Measurements from ENCODE around the gene LCE1C. TPM values are rescaled to one million over a fixed set of nuclear protein-coding genes. Genes with fewer than 3 reads are reported as not detected.

The LCE1C gene
- total RNA-seq, 2 experiments from 2014 or later = not detected

DNA sequence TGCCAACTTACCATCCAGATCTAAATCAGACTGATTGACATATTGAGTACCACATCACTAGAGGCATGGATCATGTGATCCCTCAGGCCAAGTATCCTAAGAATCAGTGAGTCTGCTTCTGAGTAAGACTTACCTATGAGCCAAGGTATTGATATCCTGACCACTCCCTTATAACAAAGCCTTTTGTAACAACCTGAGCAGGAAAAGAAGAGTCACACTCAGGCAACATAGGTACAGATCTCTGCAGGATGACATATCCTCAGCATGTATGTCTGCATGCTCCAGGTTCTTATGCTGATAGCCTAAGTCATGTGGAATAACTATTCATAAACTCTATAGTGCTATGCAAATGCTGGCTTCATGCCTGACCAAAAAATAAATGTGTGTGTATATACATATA is 18.5 kb upstream of the LCE1C start:
- no peak for DNase-seq
- no peaks in the 10 kb centered on the region for H3K36me3 Mint-ChIP-seq (ENCODE audit: low read depth)
- H3K9me3 Mint-ChIP-seq = no peaks in the 10 kb centered on the region
- H3K4me1 Mint-ChIP-seq (ENCODE audit: low read depth) = no peaks in the 10 kb centered on the region
- ChIA-PET CTCF (interaction anchor here (1.3 kb wide), 1 partner anchor 399 kb away, joined by 3 read pairs; no protein-coding TSS in a partner anchor), POLR2A (no interaction called here)
- peaks cover 21% of the 10 kb centered on the region for H3K27me3 Mint-ChIP-seq
- no peak overlapping the region for H3K27ac Mint-ChIP-seq
- intact Hi-C loops (cut with micrococcal nuclease) = no loop called here
- no peak overlapping the region for H3K4me3 Mint-ChIP-seq
- ATAC-seq = no peak
- TF ChIP-seq, protein P1, sequence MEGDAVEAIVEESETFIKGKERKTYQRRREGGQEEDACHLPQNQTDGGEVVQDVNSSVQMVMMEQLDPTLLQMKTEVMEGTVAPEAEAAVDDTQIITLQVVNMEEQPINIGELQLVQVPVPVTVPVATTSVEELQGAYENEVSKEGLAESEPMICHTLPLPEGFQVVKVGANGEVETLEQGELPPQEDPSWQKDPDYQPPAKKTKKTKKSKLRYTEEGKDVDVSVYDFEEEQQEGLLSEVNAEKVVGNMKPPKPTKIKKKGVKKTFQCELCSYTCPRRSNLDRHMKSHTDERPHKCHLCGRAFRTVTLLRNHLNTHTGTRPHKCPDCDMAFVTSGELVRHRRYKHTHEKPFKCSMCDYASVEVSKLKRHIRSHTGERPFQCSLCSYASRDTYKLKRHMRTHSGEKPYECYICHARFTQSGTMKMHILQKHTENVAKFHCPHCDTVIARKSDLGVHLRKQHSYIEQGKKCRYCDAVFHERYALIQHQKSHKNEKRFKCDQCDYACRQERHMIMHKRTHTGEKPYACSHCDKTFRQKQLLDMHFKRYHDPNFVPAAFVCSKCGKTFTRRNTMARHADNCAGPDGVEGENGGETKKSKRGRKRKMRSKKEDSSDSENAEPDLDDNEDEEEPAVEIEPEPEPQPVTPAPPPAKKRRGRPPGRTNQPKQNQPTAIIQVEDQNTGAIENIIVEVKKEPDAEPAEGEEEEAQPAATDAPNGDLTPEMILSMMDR (IDR thresholded peaks at IDR 0.05) = no peak

DNA sequence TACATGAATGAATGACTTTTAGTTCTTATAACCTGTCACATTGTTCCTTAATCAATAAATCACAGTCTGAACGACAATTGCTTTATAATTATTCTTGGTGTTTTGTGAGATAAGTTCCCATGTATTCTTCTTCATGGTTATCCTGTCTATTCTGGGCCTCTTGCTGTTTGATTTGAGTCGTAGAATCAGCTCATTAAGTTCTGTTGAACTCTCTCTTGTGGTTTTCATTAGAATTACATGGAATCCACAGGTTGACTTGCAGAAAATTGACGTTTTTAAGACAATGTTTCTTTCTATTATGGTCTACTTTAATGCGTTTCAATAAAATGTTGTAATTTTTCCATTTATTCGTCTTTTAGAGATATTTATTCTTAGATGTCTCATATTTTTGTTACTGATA is 16.8 kb upstream of the LCE1C start:
- H3K27me3 Mint-ChIP-seq = peaks cover 19% of the 10 kb centered on the region
- POLR2A ChIA-PET = no interaction called here
- no peaks in the 10 kb centered on the region for H3K4me1 Mint-ChIP-seq (ENCODE audit: low read depth)
- no peak for DNase-seq
- no peaks in the 10 kb centered on the region for H3K36me3 Mint-ChIP-seq (ENCODE audit: low read depth)
- TF ChIP-seq, protein P1 (IDR thresholded peaks at IDR 0.05) = no peak
- no peak for ATAC-seq
- H3K27ac Mint-ChIP-seq = no peak overlapping the region
- no peak overlapping the region for H3K4me3 Mint-ChIP-seq
- CTCF ChIA-PET = no interaction called here
- no peaks in the 10 kb centered on the region for H3K9me3 Mint-ChIP-seq
- intact Hi-C loops (cut with micrococcal nuclease) = no loop called here

DNA sequence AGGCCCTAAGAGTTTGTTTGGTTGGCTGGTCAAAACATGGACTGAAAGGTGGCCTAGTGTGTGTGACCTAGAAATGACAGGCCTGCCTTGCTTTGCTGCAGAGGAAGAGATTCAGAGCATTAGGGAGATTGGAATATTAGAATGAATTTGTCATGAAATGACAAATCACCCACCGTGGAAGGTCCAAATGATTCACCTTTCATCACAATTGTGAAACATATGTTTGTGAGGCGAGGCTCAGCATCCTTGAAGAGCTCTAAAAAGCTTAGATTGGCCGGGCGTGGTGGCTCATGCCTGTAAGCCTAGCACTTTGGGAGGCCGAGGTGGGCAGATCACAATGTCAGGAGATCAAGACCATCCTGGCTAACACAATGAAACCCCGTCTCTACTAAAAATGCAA is 10.9 kb upstream of the LCE1C start:
- CTCF ChIA-PET = no interaction called here
- TF ChIP-seq, protein P1 (IDR thresholded peaks at IDR 0.05) = no peak
- Mint-ChIP-seq H3K27ac (no peak overlapping the region), H3K9me3 (no peaks in the 10 kb centered on the region), H3K27me3 (peaks cover 4% of the 10 kb centered on the region), H3K4me1 (ENCODE audit: low read depth) (no peaks in the 10 kb centered on the region), H3K4me3 (no peak overlapping the region), H3K36me3 (ENCODE audit: low read depth) (no peaks in the 10 kb centered on the region)
- no peak for ATAC-seq
- DNase-seq = no peak
- intact Hi-C loops (cut with micrococcal nuclease) = no loop called here
- POLR2A ChIA-PET = no interaction called here

DNA sequence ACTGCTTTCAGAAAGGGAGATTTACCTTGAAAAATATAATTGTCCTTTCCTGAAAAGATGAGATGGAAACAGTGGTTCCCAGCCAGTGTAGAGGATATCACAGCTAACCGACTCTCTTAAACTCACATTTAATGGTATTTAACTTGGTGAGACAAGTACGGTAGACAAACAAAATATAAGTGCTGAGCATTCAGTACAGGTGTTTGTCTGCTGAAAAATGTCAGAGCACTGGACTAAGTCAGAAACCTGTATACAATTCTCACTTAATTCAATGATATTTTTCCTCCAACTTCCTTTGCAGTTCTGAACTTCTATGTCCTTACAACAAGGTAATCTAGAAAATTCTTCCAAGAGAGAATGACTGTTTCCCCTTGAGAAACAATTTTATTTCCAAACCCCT is 5.2 kb upstream of the LCE1C start, which contains the start of gene LCE1B:
TSS of gene LCE1B (plus strand) at position 301 of the 400 bp plus-strand sequence. CDS start 476 bp downstream, outside the sequence.
- DNase-seq = no peak
- peaks cover 4% of the 10 kb centered on the region for H3K9me3 Mint-ChIP-seq
- H3K4me3 Mint-ChIP-seq = no peak within 1 kb of the TSS
- TF ChIP-seq, protein P1 (IDR thresholded peaks at IDR 0.05) = no peak
- H3K4me1 Mint-ChIP-seq (ENCODE audit: low read depth) = no peaks in the 10 kb centered on the region
- no peaks in the 10 kb centered on the region for H3K36me3 Mint-ChIP-seq (ENCODE audit: low read depth)
- POLR2A ChIA-PET = no interaction called here
- CTCF ChIA-PET = no interaction called here
- no peak for ATAC-seq
- H3K27ac Mint-ChIP-seq = no peak within 1 kb of the TSS
- intact Hi-C loops (cut with micrococcal nuclease) = no loop called here
- peaks cover 8% of the 10 kb centered on the region for H3K27me3 Mint-ChIP-seq

DNA sequence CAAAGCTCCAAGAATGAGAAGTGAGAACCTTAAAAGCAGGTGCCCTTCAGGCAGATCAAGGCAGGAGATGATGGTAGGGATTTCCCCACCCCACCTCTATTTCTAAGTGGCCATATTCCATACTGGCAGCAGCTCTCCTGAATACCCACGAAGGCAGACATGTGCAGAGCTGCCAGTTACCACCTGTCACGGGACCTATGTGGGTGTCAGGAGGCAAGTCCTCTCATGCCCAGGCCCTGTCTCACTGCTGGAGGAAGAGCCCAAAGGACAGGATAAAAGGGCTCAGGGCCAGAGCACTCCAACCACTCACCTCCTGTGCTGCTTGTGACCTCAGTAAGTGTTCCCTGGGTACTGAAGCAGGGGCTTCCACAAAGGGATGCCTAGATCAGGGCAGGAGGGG is 4.6 kb upstream of the LCE1C start:
- TF ChIP-seq, protein P1 (IDR thresholded peaks at IDR 0.05) = no peak
- Mint-ChIP-seq H3K27ac (no peak overlapping the region), H3K36me3 (ENCODE audit: low read depth) (no peaks in the 10 kb centered on the region), H3K4me1 (ENCODE audit: low read depth) (no peaks in the 10 kb centered on the region), H3K4me3 (no peak overlapping the region), H3K27me3 (peaks cover 8% of the 10 kb centered on the region), H3K9me3 (peaks cover 4% of the 10 kb centered on the region)
- ATAC-seq (no peak), DNase-seq (no peak)
- POLR2A ChIA-PET = no interaction called here
- intact Hi-C loops (cut with micrococcal nuclease) = no loop called here
- CTCF ChIA-PET = no interaction called here

Measured in activated CD8-positive, alpha-beta T cell treated with anti-CD3 and anti-CD28 coated beads for 36 hours (primary cell).